LNCaP clone FGC (cell line): Measurements from ENCODE around the gene ADH5.

ENCODE experiments used
- DNase-seq: peaks from one replicate; pipeline ENCODE4 v3.0.0-alpha.2; 2011; ENCODE audit warnings: low read depth
- H3K4me3 ChIP-seq: 2 replicates; pipeline ENCODE4 v1.5.1; 2011; ENCODE audit warnings: mild to moderate bottlenecking, low read depth, low read length, control low read depth
- TF ChIP-seq, protein P1 (sequence below): IDR thresholded peaks from 2 replicates; pipeline ENCODE4 v1.5.1; 2012; ENCODE audit warnings: mild to moderate bottlenecking; ENCODE audit not compliant: control insufficient read depth, insufficient read depth; ENCODE audit errors: extremely low read depth

Gene ADH5

DNA sequence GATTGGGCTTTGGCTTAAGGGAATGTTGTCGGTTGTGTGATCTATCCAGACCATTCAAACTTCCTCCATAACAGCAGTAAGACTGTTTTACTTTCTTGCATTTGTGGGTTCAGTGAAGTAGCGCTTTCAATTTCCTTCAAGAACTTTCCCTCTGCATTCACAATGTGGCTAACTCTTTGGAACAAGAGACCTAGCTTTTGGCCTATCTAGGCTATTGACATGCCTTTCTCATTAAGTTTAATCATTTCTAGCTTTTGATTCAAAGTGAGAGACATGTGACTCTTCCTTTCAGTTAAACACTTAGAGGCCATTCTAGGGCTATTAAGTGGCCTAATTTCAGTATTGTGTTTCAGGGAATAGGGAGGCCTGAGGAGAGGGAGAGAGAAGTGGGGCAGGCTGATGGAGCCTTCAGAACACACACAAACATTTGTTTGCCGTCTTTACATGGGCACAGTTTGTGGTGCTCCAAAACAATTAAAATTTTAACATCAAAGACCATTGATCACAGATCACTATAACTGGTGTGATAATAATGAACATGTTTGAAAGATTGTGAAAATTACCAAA is 34.1 kb downstream of the ADH5 start:
- TF ChIP-seq, protein P1, sequence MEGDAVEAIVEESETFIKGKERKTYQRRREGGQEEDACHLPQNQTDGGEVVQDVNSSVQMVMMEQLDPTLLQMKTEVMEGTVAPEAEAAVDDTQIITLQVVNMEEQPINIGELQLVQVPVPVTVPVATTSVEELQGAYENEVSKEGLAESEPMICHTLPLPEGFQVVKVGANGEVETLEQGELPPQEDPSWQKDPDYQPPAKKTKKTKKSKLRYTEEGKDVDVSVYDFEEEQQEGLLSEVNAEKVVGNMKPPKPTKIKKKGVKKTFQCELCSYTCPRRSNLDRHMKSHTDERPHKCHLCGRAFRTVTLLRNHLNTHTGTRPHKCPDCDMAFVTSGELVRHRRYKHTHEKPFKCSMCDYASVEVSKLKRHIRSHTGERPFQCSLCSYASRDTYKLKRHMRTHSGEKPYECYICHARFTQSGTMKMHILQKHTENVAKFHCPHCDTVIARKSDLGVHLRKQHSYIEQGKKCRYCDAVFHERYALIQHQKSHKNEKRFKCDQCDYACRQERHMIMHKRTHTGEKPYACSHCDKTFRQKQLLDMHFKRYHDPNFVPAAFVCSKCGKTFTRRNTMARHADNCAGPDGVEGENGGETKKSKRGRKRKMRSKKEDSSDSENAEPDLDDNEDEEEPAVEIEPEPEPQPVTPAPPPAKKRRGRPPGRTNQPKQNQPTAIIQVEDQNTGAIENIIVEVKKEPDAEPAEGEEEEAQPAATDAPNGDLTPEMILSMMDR: no peak
- no peak for DNase-seq
- H3K4me3 ChIP-seq: no peak overlapping the region

DNA sequence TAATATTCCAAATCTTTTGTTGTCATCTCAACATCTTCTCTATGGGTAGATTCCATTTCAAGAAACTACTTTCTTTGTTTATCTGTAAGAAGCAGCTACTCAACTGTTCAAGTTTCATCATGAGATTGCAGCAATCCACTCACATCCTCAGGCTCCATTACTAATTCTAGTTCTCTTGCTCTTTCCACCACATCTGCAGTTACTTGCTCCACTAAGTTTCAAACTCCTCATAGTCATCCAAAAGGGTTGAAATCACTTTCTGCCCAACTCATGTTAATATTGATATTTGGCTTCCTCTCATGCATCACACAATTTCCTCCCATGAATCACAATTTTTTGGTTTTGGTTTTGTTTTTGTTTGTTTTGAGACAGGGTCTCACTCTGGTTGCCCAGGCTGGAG is 35.7 kb downstream of the ADH5 start:
- TF ChIP-seq, protein P1: no peak
- no peak for DNase-seq
- no peak overlapping the region for H3K4me3 ChIP-seq

DNA sequence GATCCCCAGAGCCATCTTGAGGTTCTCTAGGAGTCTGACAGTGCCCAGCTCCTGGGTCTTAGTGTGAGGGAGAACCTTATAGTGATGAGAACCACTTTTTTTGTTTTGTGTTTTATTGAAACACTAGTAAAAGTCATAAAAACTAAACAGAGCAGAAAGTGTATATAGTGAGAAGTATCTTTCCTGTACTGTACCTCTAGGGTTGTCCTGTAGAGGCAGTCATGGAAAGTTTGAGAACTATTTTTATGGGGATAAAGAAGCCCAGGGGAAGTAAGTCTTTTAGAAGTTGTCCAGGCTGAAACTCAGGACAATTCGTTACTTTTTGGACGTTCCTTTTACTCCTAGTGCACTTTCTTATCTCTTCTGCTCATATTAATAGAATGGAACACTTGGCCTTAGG is 40.9 kb downstream of the ADH5 start:
- TF ChIP-seq, protein P1: no peak
- H3K4me3 ChIP-seq: no peak overlapping the region
- no peak for DNase-seq

DNA sequence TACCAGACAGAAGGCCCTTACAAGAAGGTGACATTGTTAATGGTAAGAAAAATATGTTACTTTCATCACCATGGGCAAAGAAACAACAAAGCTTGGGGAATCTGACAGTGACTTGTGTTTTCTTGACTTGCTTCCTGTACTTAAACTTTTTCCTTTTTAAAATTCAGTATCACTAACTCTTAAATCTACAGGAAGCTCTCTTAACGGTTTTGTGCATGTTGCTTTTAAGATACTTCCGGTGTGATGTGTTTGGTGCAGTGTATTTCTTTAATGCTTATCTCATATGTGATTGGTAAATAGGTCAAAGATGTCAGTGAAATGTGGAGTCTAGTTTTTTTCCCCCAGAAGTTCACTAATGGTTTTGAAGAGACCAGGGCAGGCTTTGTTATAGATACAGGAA is 45.2 kb downstream of the ADH5 start:
- H3K4me3 ChIP-seq: no peak overlapping the region
- TF ChIP-seq, protein P1: no peak
- no peak for DNase-seq

DNA sequence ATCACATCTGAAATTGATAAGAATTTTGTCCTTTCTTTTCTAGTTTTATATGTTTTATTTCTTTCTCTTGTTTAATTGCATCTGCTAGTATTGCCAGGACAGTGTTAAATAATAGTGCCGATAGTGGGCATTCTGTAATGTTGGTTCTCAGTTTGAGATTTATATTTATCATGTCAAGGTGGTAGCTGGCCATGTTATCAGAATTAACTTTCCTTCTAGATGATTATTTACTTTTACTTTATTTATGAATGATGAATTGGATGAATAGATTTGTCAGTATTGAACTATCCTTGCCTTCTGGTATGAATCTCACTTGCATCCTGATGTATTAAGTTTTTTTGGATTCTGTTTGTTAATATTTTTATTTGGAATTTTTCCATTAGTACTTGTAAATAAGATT is 50.4 kb downstream of the ADH5 start:
- no peak for DNase-seq
- TF ChIP-seq, protein P1: no peak
- H3K4me3 ChIP-seq: no peak overlapping the region

DNA sequence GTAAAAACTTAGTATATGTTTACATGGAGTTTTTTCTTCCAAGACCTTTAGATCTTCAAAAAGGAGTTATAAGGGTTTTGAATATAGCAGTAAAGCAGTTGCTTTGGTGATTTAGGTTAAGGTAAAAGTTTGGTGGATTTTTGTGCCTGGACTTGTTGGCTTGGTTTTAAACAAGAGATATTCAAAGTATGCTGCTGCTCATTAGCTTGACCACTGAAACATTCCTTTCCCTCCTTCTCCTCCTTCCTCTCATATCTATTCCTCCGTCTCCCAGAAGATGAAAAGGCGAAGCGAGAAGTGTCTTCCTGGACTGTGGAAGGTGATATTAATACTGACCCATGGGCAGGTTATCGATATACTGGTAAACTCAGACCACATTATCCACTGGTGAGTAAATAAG is 54.6 kb downstream of the ADH5 start:
- no peak overlapping the region for H3K4me3 ChIP-seq
- no peak for DNase-seq
- TF ChIP-seq, protein P1: no peak

DNA sequence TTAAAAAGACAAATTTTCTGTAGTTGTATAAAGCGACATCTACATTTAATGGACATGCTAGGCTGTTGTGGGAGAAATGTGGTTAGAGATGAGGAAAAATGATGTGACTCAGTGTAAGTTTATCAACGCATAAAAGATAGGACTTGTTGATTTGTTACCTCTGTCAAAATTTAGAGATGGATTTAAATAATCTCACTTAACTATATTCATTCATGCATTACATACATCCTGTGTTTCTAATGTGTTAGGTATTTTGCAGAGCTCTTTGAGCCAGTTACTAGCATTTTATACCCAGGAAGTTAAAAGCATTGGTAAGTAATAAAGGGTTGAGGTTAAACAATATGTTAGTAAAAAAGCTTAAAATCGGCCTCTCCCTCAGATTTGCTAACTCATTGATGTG is 58.7 kb downstream of the ADH5 start:
- H3K4me3 ChIP-seq: no peak overlapping the region
- DNase-seq: no peak
- TF ChIP-seq, protein P1: no peak
